Measurements from ENCODE around the gene TNFAIP2.
"Not testable (repeated sequence)": the region's sequence is repeated elsewhere in the genome, so short reads cannot be mapped to it uniquely, and the experiment has no call there.

TNFAIP2 gene

DNA sequence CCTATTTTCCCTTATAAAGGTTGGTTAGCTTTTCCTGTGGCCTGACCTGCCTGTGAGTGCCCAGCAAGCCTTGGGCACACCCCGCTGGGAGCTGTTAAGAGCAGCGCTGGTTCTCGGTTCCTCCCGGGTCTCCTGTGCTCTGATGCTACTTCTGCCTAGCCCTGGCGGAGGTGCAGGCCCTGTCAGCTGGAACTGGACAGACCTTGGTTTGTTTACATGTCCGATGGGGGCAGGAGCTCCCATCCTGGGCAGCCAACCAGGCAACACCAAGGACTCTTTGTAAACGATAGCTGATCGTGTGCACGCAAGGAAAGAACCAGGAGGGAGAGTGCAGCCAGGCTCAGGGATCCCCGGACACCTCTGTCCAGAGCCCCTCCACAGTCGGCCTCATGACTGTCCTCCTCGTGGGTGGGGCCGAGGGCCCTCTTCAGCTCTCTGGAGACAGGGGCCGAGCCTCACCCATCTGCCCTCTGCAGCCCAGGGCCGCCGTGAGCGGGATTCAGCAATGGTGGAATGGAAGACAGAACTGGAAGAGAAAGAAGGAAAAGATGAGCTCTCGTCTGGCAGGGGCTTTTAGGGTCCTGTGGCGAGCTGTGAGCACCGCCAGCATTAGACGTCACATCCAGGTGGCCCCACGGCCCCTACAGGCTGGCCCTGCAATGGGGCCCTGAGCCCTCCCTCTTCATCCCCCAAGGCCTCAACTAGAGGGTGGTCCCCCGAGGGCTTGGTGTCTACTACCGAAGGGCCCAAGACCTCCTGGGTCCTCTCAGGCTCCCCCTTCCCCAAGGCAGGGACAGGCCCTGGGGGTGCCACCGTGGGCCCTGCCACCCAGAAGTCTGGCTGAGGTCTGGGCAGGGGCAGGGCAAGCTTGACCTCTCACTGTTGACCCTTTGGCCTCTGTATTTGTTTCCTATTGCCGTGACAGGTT lies 12.3 kb downstream of the TNFAIP2 start:
- no peak for DNase-seq

GRCh38 chr14:103136388-103137271 lies 13.4 kb downstream of the TNFAIP2 start:
- no peak for DNase-seq

- DNase-seq, result no peak
Measured at GRCh38 chr14:103137689-103138300, 14.5 kb downstream of the TNFAIP2 start.

DNA sequence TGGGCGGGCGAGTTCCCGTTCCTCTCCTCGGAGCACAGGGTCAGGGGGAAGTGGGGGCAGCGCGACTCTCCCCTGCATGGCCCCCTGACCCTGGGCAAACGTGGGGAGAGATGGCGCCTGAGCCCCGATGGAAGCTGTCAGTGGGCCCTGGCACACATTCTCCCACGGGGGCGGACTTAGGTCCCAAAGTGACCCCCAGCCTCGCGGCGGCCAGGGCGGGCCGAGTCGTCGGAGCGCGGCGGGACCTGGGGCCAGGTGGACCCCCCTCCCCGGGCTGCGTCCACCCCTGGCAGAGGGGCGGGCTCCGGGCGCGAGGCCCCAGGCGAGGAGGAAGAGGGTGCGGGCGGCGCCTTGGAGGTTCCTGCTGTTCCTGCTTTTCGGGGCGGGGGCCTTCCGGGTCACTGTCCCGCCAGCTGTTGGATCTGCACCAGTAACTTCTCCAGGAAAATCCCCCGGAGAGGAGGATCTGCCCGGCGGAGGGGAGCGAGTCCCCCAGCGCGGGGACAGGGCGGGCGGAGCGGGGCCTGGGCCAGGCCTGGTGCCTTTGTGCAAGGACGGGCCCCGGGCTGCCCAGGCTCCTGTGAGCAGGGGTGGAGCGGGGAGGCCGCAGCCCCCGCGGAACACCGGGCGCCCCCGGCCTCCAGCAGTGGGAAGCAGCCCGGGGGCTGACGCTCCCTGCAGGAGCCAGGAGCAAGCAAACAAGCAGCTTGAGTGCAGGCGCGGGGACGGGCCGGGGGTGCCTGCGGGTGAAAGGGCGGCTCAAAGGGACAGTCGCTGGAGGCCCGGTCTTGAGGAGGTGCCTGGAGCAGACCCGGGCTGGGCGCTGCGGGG lies 15.3 kb downstream of the TNFAIP2 start:
- no peak for DNase-seq

DNA sequence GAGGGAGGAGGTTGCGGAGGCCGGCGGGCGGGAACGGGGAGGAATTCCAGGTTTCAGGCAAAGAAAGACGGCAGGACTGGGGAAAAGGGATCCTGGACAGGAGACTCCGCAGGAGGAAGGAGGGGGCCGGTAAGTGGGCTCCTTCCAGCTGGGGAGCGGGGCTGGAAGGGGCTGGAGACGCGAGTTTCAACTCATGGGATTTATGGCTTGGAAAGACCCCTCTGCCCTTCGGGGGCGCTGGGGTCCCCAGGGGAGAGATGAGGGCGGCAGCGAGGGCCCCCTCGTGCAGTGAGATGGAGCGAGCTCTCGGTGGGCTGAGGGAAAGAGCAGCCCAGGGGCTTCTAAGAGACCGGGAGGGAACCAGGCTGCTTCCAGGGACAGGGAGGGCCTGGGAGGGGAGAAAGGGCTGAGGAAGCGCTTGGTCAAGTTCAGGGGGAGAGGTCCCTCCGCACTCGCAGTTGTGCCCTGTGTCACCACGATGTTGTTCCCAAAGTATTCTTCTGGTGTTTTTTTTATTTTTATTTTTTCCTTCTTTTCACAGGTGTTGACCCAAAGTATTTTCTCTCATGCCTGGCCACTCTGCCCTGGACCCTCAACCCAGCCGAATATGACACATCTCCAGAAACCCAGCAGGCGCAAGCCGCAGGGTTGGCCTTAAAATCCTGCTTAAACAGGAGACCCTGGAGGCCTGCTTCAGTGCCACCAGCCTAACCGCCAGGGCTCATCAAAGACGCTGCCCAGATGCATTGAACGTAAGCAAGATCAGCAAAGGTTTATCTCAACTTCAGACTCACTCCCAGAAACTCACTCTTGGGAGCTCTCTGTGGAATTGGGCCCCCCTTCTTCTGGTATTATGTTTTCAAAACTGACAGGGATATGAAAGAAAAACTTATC lies 16.1 kb downstream of the TNFAIP2 start:
- DNase-seq, result no peak

GRCh38 chr14:103140316-103141109 lies 17.3 kb downstream of the TNFAIP2 start:
- peak; percentile 85 for DNase-seq

DNA sequence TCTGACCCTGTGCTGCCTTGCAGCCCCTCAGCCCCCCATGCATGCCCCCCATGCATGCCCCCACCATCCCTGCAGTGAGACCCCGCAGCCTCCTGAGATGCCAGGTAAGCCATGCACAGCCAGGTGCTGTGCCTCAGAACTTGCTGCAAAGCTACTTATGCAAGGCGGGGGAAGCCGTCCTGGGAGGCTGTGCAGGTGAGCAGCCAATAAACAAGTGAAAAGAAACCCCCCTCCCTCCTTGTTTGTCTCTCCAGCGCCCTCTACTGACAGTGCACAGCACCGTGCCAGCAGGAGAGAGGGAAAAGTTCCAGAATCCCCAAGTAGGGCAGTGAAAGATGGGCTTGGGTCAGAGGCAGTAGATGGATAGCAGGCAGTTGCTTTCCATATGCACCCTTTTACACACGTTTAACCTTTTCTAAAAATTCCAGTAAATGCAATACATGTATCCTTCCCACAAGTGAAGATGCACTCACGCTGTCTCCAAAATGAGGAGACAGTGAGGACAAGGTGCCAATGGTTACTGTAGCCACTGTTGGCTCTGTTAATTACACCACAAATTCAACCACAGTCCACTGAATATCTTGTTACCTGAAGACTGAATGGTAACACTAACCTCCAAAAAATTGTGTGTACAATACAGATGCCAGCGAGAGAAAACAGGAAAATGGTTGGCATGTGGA lies 18.0 kb downstream of the TNFAIP2 start:
- peak; percentile 72 for DNase-seq

GRCh38 chr14:103142026-103142425 lies 18.8 kb downstream of the TNFAIP2 start:
- no peak for DNase-seq

DNA sequence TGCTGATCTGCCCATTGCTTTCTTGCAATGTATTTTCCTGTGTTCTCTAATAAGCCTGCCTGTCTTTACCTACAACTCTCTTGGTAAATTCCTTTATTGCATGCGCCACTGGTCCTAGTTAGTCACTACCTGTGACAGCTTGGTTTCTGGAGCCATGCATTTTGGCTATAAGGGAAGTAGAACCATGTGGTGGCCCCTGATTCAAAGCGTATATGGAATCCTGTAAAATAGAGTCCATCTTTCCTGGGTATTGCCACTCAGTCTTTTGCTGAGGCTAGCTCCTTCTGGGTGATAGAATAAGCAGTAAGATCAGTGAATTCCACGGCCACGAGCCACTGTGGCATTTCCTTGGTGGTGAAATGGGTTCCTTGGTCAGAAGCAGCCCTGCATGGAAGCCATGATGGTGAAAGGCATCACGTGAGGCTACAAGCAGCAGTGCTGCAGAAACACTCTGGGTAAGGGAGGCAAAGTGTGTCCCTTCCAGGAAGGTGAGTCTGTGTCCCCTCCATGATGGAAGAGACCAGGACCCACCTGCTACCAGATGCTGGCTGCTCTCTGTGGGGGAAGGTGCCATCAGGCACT lies 19.6 kb downstream of the TNFAIP2 start:
- no peak for DNase-seq

DNA sequence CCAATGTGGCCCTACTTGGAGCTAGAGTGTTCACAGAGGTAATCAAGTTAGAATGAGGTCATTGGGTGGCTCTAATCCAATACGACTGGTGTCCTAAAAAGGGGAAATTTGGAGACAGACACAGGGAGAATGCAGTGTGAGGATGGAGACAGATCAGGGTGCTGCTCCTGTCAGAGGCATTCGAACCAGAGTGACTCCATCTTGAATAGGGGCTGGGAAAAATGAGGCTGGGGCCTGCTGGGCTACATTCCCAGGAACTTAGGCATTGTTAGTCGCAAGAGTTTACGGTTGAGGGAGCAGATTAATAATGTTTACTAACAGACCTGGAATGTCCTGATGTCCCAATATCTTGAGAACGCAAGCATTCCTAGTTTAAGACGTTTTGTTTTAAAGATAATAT lies 20.2 kb downstream of the TNFAIP2 start:
- DNase-seq, result no peak

- DNase-seq, result no peak
Measured at GRCh38 chr14:103144085-103144484, 20.8 kb downstream of the TNFAIP2 start.

GRCh38 chr14:103146141-103146709 lies 23.0 kb downstream of the TNFAIP2 start:
- no peak for DNase-seq

DNA sequence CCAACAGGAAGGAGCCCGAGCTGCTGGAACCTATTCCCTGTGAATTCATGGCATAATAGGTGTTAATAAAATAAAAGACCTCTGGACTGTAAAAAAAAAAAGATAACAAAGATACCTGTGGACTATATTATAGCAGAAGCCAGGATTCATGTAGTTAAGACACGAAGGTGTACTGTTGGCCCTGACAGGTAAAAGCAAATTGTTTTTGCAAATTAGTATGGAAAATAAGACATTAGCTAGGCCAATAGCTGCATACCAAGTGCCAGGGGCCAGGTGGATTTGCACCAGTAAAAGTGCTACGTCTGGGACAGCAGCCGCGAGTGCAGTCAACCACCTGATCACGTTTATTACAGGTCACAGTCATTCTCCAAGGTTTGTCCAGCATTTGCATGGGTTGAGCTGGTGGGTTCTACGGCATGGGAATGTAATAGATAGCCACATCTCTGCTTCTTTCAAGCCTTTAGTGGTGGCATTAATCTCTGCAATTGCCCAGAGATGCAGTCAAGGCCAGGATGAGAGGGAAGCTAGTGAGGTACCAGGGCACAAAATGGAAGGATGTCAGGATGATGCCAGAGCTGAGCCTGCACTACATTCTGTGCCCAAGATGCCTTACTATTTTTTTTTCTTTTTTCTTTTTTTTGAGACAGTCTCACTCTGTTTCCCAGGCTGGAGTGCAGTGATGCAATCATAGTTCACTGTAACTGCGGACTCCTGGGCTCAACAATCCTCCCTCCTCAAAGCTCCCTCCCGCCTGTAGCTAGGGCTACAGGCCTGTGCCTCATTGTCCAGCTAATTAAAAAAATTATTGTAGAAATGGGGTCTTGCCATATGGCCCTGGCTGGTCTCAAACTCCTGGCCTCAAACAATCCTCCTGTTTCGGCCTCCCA lies 26.3 kb downstream of the TNFAIP2 start:
- no peak for DNase-seq

GRCh38 chr14:103151270-103151945 lies 28.1 kb downstream of the TNFAIP2 start:
- no peak for DNase-seq

DNA sequence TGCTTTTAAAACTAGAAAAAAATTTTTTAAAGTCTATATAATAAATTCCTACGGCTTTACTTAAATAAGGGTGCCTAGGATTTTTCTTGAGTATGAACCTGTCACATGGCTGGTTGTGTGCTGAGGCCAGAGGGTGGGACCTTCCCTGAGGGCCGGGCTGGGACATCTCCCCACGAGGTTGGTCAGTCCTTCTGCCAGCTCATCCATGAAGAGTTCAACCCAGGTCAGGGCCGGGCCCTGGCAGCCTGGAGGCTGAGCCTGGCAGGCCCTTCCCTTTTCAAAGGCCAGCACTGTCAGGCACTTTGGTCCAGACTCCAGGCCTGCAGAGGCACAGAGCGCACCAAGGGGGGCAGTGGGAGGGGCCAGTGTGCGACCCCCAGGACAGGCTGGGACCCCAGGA lies 31.7 kb downstream of the TNFAIP2 start:
- DNase-seq, result no peak

- DNase-seq, result not testable (repeated sequence)
Measured at GRCh38 chr14:103155416-103155815, 32.2 kb downstream of the TNFAIP2 start.

DNA sequence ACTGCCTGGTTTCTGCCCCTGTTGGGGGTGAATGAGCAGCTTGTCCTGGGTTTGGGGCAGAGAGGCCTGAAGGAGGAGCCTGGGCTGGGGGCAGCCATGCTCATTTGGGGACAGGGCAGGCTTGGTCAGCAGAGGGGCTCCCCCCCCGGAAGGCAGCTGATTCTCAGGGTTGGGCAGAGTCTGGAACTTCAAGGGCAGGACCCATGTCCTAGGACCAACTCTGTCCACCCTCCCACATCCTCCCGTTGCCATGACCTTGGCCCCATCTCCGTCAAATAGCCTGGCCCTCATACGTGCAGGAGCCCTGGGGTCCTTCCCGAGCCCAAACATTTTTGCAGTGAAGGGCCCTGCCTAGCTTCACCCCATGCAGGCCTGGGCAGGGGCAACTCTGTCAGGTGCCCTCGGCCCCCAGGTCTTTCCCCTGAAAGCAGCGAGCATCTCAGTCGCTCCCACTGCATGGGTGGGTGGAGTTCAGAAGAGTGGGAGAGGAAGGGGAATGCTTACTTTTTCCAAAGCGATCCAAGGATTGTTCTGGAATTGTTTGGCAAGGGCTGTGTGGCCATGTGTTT lies 32.6 kb downstream of the TNFAIP2 start:
- no peak for DNase-seq

All from DMS79 (cell line).